Measurements from ENCODE around the gene TMEM126B. TPM values are rescaled to one million over a fixed set of nuclear protein-coding genes. Genes with fewer than 3 reads are reported as not detected.
"Not testable (repeated sequence)": the region's sequence is repeated elsewhere in the genome, so short reads cannot be mapped to it uniquely, and the experiment has no call there.

Gene TMEM126B
- polyA plus RNA-seq, 6 donors from 2014 or later: 31.1 to 56.5 (median 45.0) TPM

- Mint-ChIP-seq H3K27me3 (no peaks in the 10 kb centered on the region), H3K9me3 (no peaks in the 10 kb centered on the region), H3K36me3 (peaks cover 12% of the 10 kb centered on the region in 2 donors), H3K27ac (no peak overlapping the region), H3K4me1 (peaks cover 19 to 38% (median 33%) of the 10 kb centered on the region in 3 donors), H3K4me3 (no peak overlapping the region)
- DNase-seq (no peak), ATAC-seq (ENCODE audit: low read depth in 2 of 2) (no peak)
Observed at GRCh38 chr11:85658180-85658579, 29.8 kb downstream of the TMEM126B start.

GRCh38 chr11:85661972-85662664, 33.7 kb downstream of the TMEM126B start:
- peaks cover 12% of the 10 kb centered on the region in 2 donors for H3K36me3 Mint-ChIP-seq
- peaks cover 33 to 48% (median 45%) of the 10 kb centered on the region in 3 donors for H3K4me1 Mint-ChIP-seq
- H3K9me3 Mint-ChIP-seq: no peaks in the 10 kb centered on the region
- peak overlapping the region in 1 of 6 donors; percentile 2 for H3K27ac Mint-ChIP-seq
- H3K4me3 Mint-ChIP-seq: peak overlapping the region in 5 of 8 donors; percentile 28 to 97 (median 54)
- DNase-seq: no peak
- no peaks in the 10 kb centered on the region for H3K27me3 Mint-ChIP-seq
- no peak for ATAC-seq (ENCODE audit: low read depth in 2 of 2)

GRCh38 chr11:85663080-85663752, 34.8 kb downstream of the TMEM126B start:
- H3K36me3 Mint-ChIP-seq: peaks cover 12% of the 10 kb centered on the region in 2 donors
- DNase-seq: peak; percentile 4
- peak overlapping the region; percentile 98 to 100 (median 99) for H3K27ac Mint-ChIP-seq
- no peak for ATAC-seq (ENCODE audit: low read depth in 2 of 2)
- peaks cover 33 to 48% (median 45%) of the 10 kb centered on the region in 3 donors for H3K4me1 Mint-ChIP-seq
- H3K9me3 Mint-ChIP-seq: no peaks in the 10 kb centered on the region
- no peaks in the 10 kb centered on the region for H3K27me3 Mint-ChIP-seq
- peak overlapping the region; percentile 93 to 100 (median 99) for H3K4me3 Mint-ChIP-seq

- no peaks in the 10 kb centered on the region for H3K27me3 Mint-ChIP-seq
- H3K4me1 Mint-ChIP-seq: peaks cover 33 to 45% (median 45%) of the 10 kb centered on the region in 3 donors
- peak overlapping the region; percentile 93 to 100 (median 99) for H3K4me3 Mint-ChIP-seq
- H3K36me3 Mint-ChIP-seq: peaks cover 12% of the 10 kb centered on the region in 2 donors
- ATAC-seq (ENCODE audit: low read depth in 2 of 2): peak; percentile 79
- peak overlapping the region; percentile 98 to 100 (median 99) for H3K27ac Mint-ChIP-seq
- peak; percentile 87 for DNase-seq
- H3K9me3 Mint-ChIP-seq: no peaks in the 10 kb centered on the region
Observed at GRCh38 chr11:85663753-85664614, 35.6 kb downstream of the TMEM126B start.

GRCh38 chr11:85664615-85665481, 36.5 kb downstream of the TMEM126B start, which contains the start of gene CREBZF:
CREBZF (minus strand) TSS chr11:85665129; CDS start chr11:85664875, 254 bp downstream.
- H3K4me1 Mint-ChIP-seq: peaks cover 29 to 41% (median 36%) of the 10 kb centered on the region in 3 donors
- peak; percentile 81 to 83 for ATAC-seq (ENCODE audit: low read depth in 2 of 2)

GRCh38 chr11:85665733-85666132, 37.3 kb downstream of the TMEM126B start:
- no peaks in the 10 kb centered on the region for H3K27me3 Mint-ChIP-seq
- peak overlapping the region in 2 of 6 donors; percentile 73 to 99 for H3K27ac Mint-ChIP-seq
- ATAC-seq (ENCODE audit: low read depth in 2 of 2): no peak
- H3K9me3 Mint-ChIP-seq: no peaks in the 10 kb centered on the region
- peaks cover 22 to 32% (median 28%) of the 10 kb centered on the region in 3 donors for H3K4me1 Mint-ChIP-seq
- peak overlapping the region in 6 of 8 donors; percentile 31 to 99 (median 58) for H3K4me3 Mint-ChIP-seq
- no peaks in the 10 kb centered on the region for H3K36me3 Mint-ChIP-seq
- DNase-seq: no peak

More at GRCh38 chr11:85664615-85665481, 36.5 kb downstream of the TMEM126B start, which contains the start of gene CREBZF:
- peak; percentile 91 for DNase-seq
- Mint-ChIP-seq H3K27me3 (no peaks in the 10 kb centered on the region), H3K4me3 (peak within 1 kb of the TSS; percentile 93 to 100 (median 99)), H3K27ac (peak within 1 kb of the TSS; percentile 98 to 100 (median 99)), H3K9me3 (no peaks in the 10 kb centered on the region), H3K36me3 (peaks cover 7 to 8% of the 10 kb centered on the region in 2 donors)

GRCh38 chr11:85666687-85667086, 38.3 kb downstream of the TMEM126B start:
- ATAC-seq (ENCODE audit: low read depth in 2 of 2): no peak
- peaks cover 0 to 6% (median 0%) of the 10 kb centered on the region in 3 donors for H3K27me3 Mint-ChIP-seq
- no peak overlapping the region for H3K27ac Mint-ChIP-seq
- peaks cover 19 to 24% (median 22%) of the 10 kb centered on the region in 3 donors for H3K4me1 Mint-ChIP-seq
- no peaks in the 10 kb centered on the region for H3K36me3 Mint-ChIP-seq
- H3K9me3 Mint-ChIP-seq: no peaks in the 10 kb centered on the region
- H3K4me3 Mint-ChIP-seq: peak overlapping the region in 1 of 8 donors; percentile 97
- DNase-seq: no peak

- Mint-ChIP-seq H3K4me3 (peak overlapping the region in 1 of 8 donors; percentile 33), H3K9me3 (peaks cover 0 to 5% (median 0%) of the 10 kb centered on the region in 7 donors), H3K27me3 (peaks cover 0 to 7% (median 7%) of the 10 kb centered on the region in 3 donors), H3K27ac (no peak overlapping the region), H3K4me1 (peaks cover 14 to 18% (median 16%) of the 10 kb centered on the region in 3 donors), H3K36me3 (no peaks in the 10 kb centered on the region)
- ATAC-seq (ENCODE audit: low read depth in 2 of 2) (no peak), DNase-seq (no peak)
Observed at GRCh38 chr11:85668157-85668556, 39.8 kb downstream of the TMEM126B start.

GRCh38 chr11:85670949-85671663, 42.7 kb downstream of the TMEM126B start:
- not testable (repeated sequence) for H3K36me3 Mint-ChIP-seq; DNase-seq; H3K4me1 Mint-ChIP-seq; ATAC-seq (ENCODE audit: low read depth in 2 of 2); H3K4me3 Mint-ChIP-seq; H3K9me3 Mint-ChIP-seq
- peak overlapping the region in 1 of 6 donors; percentile 22 for H3K27ac Mint-ChIP-seq
- peaks cover 7 to 21% (median 17%) of the 10 kb centered on the region in 3 donors for H3K27me3 Mint-ChIP-seq

GRCh38 chr11:85672105-85672902, 43.9 kb downstream of the TMEM126B start:
- peaks cover 0 to 5% (median 0%) of the 10 kb centered on the region in 3 donors for H3K4me1 Mint-ChIP-seq
- ATAC-seq (ENCODE audit: low read depth in 2 of 2) (peak in 1 of 2 donors; percentile 34), DNase-seq (no peak)
- H3K4me3 Mint-ChIP-seq: no peak overlapping the region
- H3K27ac Mint-ChIP-seq: no peak overlapping the region
- peaks cover 0 to 6% (median 5%) of the 10 kb centered on the region in 7 donors for H3K9me3 Mint-ChIP-seq
- H3K27me3 Mint-ChIP-seq: peaks cover 7 to 21% (median 17%) of the 10 kb centered on the region in 3 donors
- no peaks in the 10 kb centered on the region for H3K36me3 Mint-ChIP-seq

- DNase-seq: no peak
- Mint-ChIP-seq H3K4me1 (peaks cover 0 to 5% (median 0%) of the 10 kb centered on the region in 3 donors), H3K9me3 (peaks cover 0 to 6% (median 5%) of the 10 kb centered on the region in 7 donors), H3K27me3 (peaks cover 7 to 21% (median 17%) of the 10 kb centered on the region in 3 donors), H3K36me3 (no peaks in the 10 kb centered on the region), H3K27ac (no peak overlapping the region), H3K4me3 (no peak overlapping the region)
- ATAC-seq (ENCODE audit: low read depth in 2 of 2): no peak
Observed at GRCh38 chr11:85673393-85673792, 45.0 kb downstream of the TMEM126B start.

Measured in naive B cell (primary cell).